ENCODE data around the gene PDE4B.

- no peak for TF ChIP-seq CTCF (conservative IDR thresholded peaks at IDR 0.05; ENCODE audit: low read length)
- TF ChIP-seq EZH2phosphoT487 (IDR thresholded peaks at IDR 0.05; ENCODE audit: borderline replicate concordance, low read depth, low read length): no peak
Observed at GRCh38 chr1:65904681-65905083, 112.0 kb downstream of the PDE4B start.
